ENCODE measurements around the gene NFE2L3. TPM values are rescaled to one million over a fixed set of nuclear protein-coding genes. Genes with fewer than 3 reads are reported as not detected.

Gene NFE2L3
- total RNA-seq, 1 experiment from 2014 or later: 39.2 TPM

GRCh38 chr7:26105931-26106330 is 46.1 kb upstream of the NFE2L3 start:
- Histone ChIP-seq H3K27me3 (replicated peaks; ENCODE audit: control insufficient read depth, insufficient read depth, low read length) (no peaks in the 10 kb centered on the region), H3K4me3 (ENCODE audit: low read depth, low read length) (no peak overlapping the region), H3K4me1 (no peaks in the 10 kb centered on the region; the same call in 1 of the 2 replicates), H3K9me3 (no peaks in the 10 kb centered on the region), H3K36me3 (ENCODE audit: control insufficient read depth, insufficient read depth, low read length) (no peaks in the 10 kb centered on the region)
- H3K9me3 Mint-ChIP-seq (ENCODE audit: unreplicated experiment): no peaks in the 10 kb centered on the region
- no peak for DNase-seq
- POLR2A ChIA-PET: no interaction called here
- H3K4me1 Mint-ChIP-seq (ENCODE audit: low read depth, unreplicated experiment): peaks cover 11% of the 10 kb centered on the region
- no peaks in the 10 kb centered on the region for H3K27me3 Mint-ChIP-seq (ENCODE audit: insufficient read depth, unreplicated experiment)
- CTCF ChIA-PET: interaction anchor here (0.6 kb wide), 1 partner anchor 539 kb away, joined by 3 read pairs; no protein-coding TSS in a partner anchor
- no peaks in the 10 kb centered on the region for H3K36me3 Mint-ChIP-seq (ENCODE audit: insufficient read depth, unreplicated experiment)
- intact Hi-C loops (cut with micrococcal nuclease; ENCODE audit: unreplicated experiment): no loop called here
- H3K4me3 Mint-ChIP-seq (ENCODE audit: unreplicated experiment): no peak overlapping the region
- TF ChIP-seq, protein P1, sequence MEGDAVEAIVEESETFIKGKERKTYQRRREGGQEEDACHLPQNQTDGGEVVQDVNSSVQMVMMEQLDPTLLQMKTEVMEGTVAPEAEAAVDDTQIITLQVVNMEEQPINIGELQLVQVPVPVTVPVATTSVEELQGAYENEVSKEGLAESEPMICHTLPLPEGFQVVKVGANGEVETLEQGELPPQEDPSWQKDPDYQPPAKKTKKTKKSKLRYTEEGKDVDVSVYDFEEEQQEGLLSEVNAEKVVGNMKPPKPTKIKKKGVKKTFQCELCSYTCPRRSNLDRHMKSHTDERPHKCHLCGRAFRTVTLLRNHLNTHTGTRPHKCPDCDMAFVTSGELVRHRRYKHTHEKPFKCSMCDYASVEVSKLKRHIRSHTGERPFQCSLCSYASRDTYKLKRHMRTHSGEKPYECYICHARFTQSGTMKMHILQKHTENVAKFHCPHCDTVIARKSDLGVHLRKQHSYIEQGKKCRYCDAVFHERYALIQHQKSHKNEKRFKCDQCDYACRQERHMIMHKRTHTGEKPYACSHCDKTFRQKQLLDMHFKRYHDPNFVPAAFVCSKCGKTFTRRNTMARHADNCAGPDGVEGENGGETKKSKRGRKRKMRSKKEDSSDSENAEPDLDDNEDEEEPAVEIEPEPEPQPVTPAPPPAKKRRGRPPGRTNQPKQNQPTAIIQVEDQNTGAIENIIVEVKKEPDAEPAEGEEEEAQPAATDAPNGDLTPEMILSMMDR (IDR thresholded peaks at IDR 0.05; ENCODE audit: insufficient read depth in 1 of 2, low read depth in 1 of 2, low read length in 1 of 2, severe bottlenecking in 1 of 2, unreplicated experiment in 1 of 2): no peak
- BruUV-seq (replicated peaks): no TSS peak
- no peak overlapping the region for H3K27ac Mint-ChIP-seq (ENCODE audit: unreplicated experiment)

DNA sequence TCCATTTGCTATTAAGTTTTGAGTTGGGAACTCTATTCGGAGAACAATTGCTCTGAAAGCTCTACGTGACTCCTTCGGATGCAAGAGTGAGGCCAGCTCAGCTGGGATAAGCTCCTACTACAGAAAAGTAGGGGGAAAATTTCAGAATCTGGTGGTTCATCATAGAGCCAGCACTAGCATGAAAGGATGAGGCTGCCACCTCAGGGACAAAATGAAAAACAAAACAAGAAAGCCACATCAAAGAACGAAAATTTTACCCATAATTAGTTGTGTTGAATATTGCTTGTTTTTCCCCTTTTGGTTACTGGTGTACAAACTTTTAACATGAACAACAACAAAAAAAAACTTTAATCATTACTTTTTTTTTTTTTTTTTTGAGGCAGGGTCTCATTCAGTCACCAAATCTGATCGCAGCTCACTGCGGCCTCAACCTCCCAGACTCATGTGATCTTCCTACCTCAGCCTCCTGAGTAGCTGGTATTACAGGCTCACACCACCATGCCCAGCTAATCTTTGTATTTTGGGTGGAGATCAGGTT is 39.7 kb upstream of the NFE2L3 start:
- TF ChIP-seq, protein P1 (IDR thresholded peaks at IDR 0.05; ENCODE audit: insufficient read depth in 1 of 2, low read depth in 1 of 2, low read length in 1 of 2, severe bottlenecking in 1 of 2, unreplicated experiment in 1 of 2): no peak
- no peaks in the 10 kb centered on the region for H3K9me3 Mint-ChIP-seq (ENCODE audit: unreplicated experiment)
- CTCF ChIA-PET: interaction anchor here (0.7 to 1.0 kb wide), 2 partner anchors 28 to 29 kb away, joined by 3 to 4 read pairs; no protein-coding TSS in a partner anchor
- Histone ChIP-seq H3K9me3 (no peaks in the 10 kb centered on the region), H3K36me3 (ENCODE audit: control insufficient read depth, insufficient read depth, low read length) (no peaks in the 10 kb centered on the region), H3K4me1 (no peaks in the 10 kb centered on the region; the same call in 1 of the 2 replicates), H3K27me3 (replicated peaks; ENCODE audit: control insufficient read depth, insufficient read depth, low read length) (no peaks in the 10 kb centered on the region), H3K4me3 (ENCODE audit: low read depth, low read length) (no peak overlapping the region)
- no peaks in the 10 kb centered on the region for H3K36me3 Mint-ChIP-seq (ENCODE audit: insufficient read depth, unreplicated experiment)
- intact Hi-C loops (cut with micrococcal nuclease; ENCODE audit: unreplicated experiment): no loop called here
- no peak overlapping the region for H3K4me3 Mint-ChIP-seq (ENCODE audit: unreplicated experiment)
- H3K27ac Mint-ChIP-seq (ENCODE audit: unreplicated experiment): no peak overlapping the region
- H3K27me3 Mint-ChIP-seq (ENCODE audit: insufficient read depth, unreplicated experiment): no peaks in the 10 kb centered on the region
- DNase-seq: no peak
- POLR2A ChIA-PET: no interaction called here
- BruUV-seq (replicated peaks): no TSS peak
- H3K4me1 Mint-ChIP-seq (ENCODE audit: low read depth, unreplicated experiment): no peaks in the 10 kb centered on the region

GRCh38 chr7:26115650-26116049 is 36.3 kb upstream of the NFE2L3 start:
- POLR2A ChIA-PET: no interaction called here
- no peak overlapping the region for H3K4me3 Mint-ChIP-seq (ENCODE audit: unreplicated experiment)
- H3K36me3 Mint-ChIP-seq (ENCODE audit: insufficient read depth, unreplicated experiment): no peaks in the 10 kb centered on the region

More at GRCh38 chr7:26115650-26116049, 36.3 kb upstream of the NFE2L3 start:
- CTCF ChIA-PET: no interaction called here
- TF ChIP-seq, protein P1 (IDR thresholded peaks at IDR 0.05; ENCODE audit: insufficient read depth in 1 of 2, low read depth in 1 of 2, low read length in 1 of 2, severe bottlenecking in 1 of 2, unreplicated experiment in 1 of 2): no peak
- intact Hi-C loops (cut with micrococcal nuclease; ENCODE audit: unreplicated experiment): no loop called here
- Histone ChIP-seq H3K36me3 (ENCODE audit: control insufficient read depth, insufficient read depth, low read length) (no peaks in the 10 kb centered on the region), H3K4me3 (ENCODE audit: low read depth, low read length) (no peak overlapping the region), H3K9me3 (no peaks in the 10 kb centered on the region), H3K4me1 (no peaks in the 10 kb centered on the region), H3K27me3 (replicated peaks; ENCODE audit: control insufficient read depth, insufficient read depth, low read length) (no peaks in the 10 kb centered on the region)
- Mint-ChIP-seq H3K27me3 (ENCODE audit: insufficient read depth, unreplicated experiment) (no peaks in the 10 kb centered on the region), H3K27ac (ENCODE audit: unreplicated experiment) (no peak overlapping the region), H3K4me1 (ENCODE audit: low read depth, unreplicated experiment) (no peaks in the 10 kb centered on the region), H3K9me3 (ENCODE audit: unreplicated experiment) (no peaks in the 10 kb centered on the region)
- BruUV-seq (replicated peaks): no TSS peak
- no peak for DNase-seq
